HG03196 (cell line): Measurements from ENCODE around the gene GPRC5B.

ENCODE experiments used
- ATAC-seq: cut with Tn5 transposase; IDR thresholded peaks from one replicate; pipeline ENCODE4 v1.9.1; 2021; ENCODE audit not compliant: unreplicated experiment

GPRC5B gene

GRCh38 chr16:19884611-19885450 lies at the start of gene GPRC5B:
GPRC5B (minus strand) TSS chr16:19884848; CDS start chr16:19872845, 12,003 bp downstream.
- ATAC-seq, result no peak

- no peak for ATAC-seq
Observed at GRCh38 chr16:19933740-19934139, 49.1 kb upstream of the GPRC5B start.

- ATAC-seq, result no peak
Observed at GRCh38 chr16:19929062-19929511, 44.4 kb upstream of the GPRC5B start.

GRCh38 chr16:19928432-19928831 lies 43.8 kb upstream of the GPRC5B start:
- ATAC-seq, result no peak

- ATAC-seq, result no peak
Observed at GRCh38 chr16:19926449-19927390, 42.1 kb upstream of the GPRC5B start.

GRCh38 chr16:19923396-19923795 lies 38.7 kb upstream of the GPRC5B start:
- no peak for ATAC-seq

- ATAC-seq, result no peak
Observed at GRCh38 chr16:19919142-19919541, 34.5 kb upstream of the GPRC5B start.

GRCh38 chr16:19916064-19916463 lies 31.4 kb upstream of the GPRC5B start:
- no peak for ATAC-seq

- no peak for ATAC-seq
Observed at GRCh38 chr16:19914877-19915276, 30.2 kb upstream of the GPRC5B start.

GRCh38 chr16:19913340-19913645 lies 28.6 kb upstream of the GPRC5B start:
- ATAC-seq, result no peak

GRCh38 chr16:19912455-19913339 lies 28.0 kb upstream of the GPRC5B start:
- ATAC-seq, result no peak

GRCh38 chr16:19911747-19912454 lies 27.3 kb upstream of the GPRC5B start:
- no peak for ATAC-seq

- ATAC-seq, result no peak
Observed at GRCh38 chr16:19911204-19911603, 26.6 kb upstream of the GPRC5B start.

- no peak for ATAC-seq
Observed at GRCh38 chr16:19909750-19910322, 25.2 kb upstream of the GPRC5B start.

GRCh38 chr16:19908921-19909320 lies 24.3 kb upstream of the GPRC5B start:
- no peak for ATAC-seq

GRCh38 chr16:19907161-19907992 lies 22.7 kb upstream of the GPRC5B start:
- no peak for ATAC-seq

GRCh38 chr16:19901164-19901563 lies 16.5 kb upstream of the GPRC5B start:
- ATAC-seq, result no peak

- ATAC-seq, result no peak
Observed at GRCh38 chr16:19899605-19899955, 14.9 kb upstream of the GPRC5B start.

- no peak for ATAC-seq
Observed at GRCh38 chr16:19898924-19899604, 14.4 kb upstream of the GPRC5B start.
